ENCODE measurements around the gene LMO1.

Gene LMO1

DNA sequence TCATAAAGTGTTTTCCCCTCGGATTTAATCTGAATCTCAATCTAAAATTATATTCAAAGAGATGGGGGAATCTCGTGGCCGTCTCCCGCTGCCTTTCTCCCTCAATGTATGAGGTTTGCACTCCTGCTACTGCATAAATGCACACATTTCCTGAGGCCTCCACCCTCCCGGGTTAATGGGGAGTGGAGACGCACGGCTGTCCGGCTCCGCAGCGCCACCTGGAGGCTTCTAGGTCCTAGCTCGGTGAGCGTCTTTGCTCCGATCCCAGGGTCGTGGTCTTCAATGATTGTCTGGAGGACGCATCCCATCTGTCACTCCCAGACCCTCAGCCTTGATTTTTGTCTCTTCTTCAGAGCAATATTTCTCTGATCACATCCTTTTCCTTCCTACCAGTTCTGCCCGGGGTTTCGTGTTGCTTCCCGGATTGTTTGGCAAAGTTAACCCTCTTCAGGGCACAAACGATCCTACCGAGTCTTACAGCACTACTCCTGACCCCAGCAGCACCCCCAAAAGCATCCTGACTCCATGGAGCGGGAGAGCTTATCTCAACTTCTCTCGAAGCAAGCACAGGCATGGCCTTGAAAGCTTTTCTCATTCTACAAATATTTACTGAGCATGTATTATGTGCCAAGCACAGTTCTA is at the start of gene LMO1:
Gene LMO1, minus strand, starts transcription at position 110 of the 642 bp plus-strand sequence. CDS start 516 bp downstream, outside the sequence.
- peak; percentile 28 for DNase-seq

DNA sequence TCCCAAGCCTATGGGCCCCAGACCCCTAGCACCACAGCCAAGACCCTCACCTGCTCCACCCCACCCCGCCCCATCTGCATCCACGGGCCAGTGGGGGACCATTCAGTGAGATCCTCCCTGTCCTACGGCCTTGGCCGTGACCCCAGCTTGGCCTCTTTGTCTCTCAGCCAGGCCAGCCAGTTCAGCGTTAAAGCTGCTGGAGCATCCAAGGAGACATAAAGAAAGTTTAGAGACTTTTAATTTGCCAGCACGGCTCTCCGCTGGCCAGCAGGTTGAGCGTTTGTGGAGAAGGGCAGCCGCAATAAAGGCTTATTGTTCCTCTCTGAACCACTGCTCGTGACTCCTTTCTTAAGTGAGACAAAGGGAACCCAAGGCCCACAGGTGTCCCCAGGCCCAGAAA is 49.3 kb upstream of the LMO1 start:
- no peak for DNase-seq

DNA sequence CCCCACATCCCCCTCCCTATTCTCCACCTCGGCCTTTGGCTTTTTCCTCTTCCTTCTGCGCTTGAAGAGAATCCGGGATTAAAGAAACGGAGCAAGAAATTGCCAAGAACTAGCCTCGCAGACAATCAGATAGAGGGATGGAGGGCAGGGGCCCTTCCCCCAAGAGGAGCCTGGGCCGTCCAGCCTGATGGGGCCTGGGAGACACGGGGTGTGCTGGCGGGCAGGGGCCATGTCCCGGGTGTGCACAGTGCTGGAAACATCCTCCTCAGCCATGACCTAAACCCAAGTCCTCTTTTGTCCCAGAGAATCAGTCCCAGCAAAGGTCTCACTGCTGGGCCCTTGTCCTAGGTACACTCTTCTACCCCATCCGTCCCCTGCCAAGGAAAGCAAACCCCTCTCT is 47.7 kb upstream of the LMO1 start:
- no peak for DNase-seq

DNA sequence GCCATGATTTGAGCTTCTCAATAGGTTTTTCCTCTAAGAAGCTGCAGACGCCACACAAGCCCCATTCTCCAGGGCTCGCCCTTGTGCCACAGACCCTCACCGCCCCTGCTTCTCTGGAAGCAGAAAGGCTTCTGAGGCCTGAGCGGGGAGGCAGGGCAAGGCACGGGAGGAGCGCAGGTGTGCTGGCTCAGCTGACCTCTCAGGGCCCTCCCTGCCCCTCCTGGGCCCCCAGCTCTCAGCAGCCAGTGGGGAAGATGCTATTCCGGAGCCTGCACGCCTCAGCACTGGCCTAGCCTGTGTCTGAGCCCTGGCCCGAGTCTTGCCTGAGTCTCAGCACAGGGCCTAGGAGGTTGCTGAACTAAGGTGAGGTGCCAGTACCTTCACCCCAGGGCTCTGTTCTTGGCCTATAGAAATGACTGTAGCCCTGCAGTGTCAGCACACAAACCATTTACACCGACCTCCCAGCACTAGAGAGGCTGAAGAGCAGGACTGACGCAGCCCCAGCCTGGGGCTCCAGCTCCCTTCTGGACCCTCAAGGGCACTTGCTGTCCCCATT is 47.1 kb upstream of the LMO1 start:
- DNase-seq, result no peak

DNA sequence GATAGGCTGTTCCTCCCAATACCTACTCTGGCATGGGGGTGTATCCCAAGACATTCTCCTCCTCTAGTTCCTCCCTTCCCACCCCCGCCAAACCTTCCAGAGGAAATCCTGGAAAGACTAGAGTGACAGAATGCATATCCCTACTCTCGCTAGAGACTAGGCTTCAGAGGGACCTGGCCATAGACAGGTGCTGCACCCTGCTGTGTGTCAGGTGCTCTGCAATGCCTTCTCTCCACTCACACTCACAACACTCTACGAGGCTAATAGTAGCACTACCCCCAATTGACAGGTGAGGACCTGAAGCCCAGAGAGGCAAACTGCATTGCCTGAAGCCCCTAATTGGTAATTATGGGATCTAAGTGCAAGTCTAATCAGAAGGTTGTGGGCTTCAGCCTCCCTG is 46.2 kb upstream of the LMO1 start:
- DNase-seq, result no peak

DNA sequence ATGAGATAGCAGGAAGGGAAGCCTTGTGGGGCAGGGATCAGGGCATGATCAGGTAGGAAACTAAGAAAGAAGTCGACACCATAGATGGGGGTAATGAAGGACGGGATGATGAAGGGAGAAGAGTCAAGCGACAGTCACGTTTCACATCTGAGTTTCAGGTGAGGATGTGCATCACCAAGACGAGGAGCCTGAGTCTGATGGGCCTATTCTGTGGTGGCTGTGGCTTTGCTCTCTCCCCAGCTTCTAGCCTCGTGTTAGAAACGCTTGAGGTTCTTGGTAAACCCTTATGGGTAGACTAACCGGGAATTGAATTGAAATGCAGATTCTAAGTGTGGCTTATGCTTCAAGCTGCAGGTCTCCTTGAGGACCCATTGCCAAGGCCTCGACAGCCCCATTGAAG is 45.6 kb upstream of the LMO1 start:
- DNase-seq, result no peak

DNA sequence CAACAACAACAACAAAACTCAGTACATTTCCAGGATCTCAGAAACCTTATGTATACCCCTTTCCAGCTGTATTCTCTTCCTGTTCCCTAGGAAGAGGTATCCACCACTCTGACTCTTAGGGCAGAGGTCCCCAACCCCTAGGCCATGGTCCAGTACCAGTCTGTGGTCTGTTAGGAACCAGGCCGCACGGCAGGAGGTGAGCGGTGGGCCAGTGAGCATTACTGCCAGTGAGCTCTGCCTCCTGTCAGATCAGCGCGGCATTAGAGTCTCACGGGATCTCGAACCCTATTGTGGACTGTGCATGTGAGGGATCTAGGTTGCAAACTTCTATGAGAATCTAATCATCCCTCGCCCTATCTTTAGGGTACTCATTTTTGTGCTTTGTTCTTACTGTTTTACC is 43.9 kb upstream of the LMO1 start:
- no peak for DNase-seq

DNA sequence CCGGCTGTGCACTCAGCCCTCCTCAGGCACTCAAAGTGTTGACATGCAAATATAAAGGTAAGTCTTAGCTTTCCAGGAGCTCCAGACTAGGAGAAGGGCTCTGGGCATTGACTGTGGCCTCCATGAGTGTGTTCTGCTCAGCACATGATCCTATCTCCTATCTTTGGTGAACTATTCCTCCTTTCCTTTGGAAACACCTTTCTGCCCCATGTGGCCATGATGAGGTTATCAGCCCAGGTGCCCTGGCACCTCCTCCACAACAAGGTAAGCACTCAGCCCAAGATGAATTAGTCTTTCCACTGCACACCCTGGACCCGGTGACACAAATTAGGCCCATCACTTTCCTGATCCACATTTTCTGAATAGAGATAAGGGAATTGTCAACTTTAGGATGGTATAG is 37.9 kb upstream of the LMO1 start:
- DNase-seq, result no peak

DNA sequence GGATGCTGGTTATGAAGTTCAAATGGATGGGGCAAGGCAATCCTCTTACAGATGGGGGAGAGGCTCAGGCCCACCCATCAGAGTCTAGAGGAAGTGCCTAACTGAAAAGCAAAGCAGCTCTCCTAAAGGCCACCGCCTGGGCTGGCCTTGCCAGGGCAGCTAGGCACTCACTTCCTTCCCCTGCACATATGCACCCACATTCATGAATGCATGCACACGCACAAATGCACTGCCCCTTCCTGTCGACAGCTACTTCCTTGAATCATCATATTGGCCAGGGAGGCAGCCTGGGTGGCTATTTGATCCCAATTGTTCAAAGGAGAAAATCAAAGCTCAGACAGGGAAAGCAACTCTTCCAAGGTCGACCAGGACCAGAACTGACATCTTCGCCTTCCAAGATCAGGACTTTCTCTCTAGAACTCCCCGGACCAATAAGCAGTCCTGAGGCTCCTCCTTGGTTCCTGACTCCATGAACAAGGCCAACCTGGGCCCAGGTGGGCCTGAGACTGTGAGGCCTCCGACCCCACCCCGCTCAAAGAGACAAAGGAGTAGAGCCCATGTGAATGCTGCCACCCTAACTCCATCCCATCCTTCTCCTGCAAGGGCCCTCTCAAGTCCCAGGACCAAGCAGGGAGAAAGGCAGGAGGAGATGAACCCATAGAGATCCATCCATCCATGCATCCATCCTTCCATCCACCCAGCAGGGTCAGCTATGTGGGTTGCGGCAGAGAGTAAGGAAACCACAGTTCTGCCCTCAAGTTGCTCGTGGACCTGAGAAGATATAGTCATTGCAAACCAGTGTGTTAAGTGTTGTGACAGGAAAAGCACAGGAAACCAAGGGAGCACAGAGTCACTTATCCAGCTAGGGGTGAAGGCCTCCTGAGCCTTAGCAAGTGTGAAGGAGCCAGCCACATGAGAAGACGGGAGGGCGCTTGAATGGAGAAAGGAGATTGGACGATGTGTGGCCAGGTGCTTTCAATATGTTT is 35.4 kb upstream of the LMO1 start:
- no peak for DNase-seq

DNA sequence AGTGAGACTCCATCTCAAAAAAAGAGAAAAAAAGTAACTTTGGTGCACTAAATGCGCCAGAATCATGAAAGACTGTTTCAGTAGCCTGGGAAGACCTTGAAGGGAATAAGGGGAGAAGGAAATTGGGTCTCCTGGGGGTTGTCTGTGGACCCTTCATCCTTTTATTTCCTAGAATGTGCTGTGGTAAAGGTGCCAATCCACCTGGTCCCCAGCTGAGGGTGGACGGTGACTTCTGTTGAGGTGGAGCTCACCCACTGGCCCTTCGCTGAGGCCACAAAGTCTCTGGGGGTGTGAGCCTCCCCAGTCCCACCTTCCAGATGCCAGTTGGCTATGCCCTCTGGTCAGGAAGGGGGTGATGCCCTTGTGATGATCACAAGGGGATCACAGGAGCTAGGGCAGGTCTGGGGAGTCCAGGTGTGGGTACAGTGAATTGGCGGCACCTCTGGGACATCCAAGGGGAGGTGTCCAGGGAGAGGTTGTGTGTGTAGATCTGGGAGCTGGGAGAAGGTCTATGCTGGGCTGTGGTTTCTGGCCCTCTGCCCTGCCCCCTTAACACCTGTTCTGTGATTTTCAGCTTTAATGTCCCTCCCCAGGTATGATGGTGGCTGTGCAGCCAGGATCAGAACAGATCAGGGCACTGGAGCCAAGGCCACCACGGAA is 34.2 kb upstream of the LMO1 start:
- DNase-seq, result no peak

DNA sequence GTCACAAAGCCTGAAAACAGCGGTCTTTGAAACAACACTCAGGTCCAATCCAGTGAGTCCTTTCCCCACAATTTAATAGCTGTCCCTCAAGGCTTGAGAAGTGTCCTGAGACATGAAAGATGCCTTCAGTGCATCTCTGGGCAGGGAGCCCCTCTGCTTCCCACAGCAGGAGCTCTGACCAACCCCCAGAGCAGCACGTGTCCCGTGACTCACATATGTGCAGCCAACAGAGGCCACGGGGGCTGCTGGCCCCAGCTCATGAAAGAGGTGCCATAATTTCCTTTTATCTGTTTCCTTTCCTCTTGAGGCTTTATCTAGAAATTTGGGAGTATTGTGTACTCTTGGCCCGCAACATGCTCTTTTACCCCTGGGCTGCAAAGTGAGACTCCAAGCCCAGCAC is 33.2 kb upstream of the LMO1 start:
- no peak for DNase-seq

DNA sequence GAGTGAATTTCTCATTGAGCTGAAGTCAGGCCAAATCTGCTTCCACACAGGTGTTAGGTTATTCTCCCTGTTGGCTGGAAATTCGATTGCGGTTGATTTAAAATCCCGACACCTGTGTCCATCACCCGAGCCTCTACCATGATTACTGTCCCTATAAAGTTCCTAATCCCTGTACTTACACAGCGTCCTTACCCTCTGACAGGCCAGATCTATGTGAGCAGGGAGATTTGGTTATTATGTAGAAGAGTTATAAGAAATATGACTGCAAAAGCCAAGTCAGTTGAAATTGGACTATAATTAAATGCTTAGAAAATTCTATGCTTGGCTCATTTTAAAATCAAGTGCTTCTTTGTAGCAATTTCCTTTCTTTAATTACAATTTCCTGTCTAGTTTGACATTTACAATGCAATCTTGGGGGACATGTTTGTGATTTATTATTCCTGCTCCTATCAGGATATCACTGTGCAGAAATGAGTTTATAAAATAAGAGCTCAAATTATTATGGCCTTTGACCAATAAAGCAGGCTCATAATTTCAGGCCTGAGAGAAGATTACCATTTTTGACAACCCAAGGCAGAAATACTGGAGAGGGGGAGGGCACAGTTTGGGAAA is 32.5 kb upstream of the LMO1 start:
- no peak for DNase-seq

DNA sequence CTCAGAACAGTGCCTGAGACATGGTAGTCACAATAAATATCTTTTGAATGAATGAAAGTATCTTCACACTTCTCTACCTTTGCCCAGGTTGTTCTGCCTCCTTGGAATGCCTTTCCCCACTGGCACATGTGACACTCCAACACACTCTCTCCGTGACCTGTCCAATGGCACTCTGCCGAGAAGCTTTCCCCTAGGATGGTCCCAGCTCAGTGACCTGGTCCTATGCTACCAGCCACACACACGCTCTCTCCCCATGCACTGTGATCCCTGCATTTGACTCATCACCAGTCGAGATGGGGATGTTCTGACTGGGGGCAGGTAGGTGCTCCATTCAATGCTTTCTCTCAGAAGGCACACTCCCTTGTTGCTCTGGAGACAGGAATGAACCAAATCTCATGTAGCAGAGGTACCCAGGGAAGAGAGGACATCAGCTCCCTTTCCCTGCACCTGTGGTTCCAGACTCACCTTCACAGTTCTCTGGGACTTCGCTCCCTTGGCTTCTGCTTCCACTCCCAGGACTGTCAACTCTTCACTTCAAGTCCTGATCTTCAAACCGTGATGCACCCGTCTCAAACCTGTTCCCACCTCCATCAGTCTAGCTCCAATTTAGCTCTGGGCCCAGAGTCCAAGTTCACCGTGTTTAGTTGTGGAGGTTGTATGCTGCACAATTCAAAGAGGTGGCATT is 30.7 kb upstream of the LMO1 start:
- DNase-seq, result no peak

DNA sequence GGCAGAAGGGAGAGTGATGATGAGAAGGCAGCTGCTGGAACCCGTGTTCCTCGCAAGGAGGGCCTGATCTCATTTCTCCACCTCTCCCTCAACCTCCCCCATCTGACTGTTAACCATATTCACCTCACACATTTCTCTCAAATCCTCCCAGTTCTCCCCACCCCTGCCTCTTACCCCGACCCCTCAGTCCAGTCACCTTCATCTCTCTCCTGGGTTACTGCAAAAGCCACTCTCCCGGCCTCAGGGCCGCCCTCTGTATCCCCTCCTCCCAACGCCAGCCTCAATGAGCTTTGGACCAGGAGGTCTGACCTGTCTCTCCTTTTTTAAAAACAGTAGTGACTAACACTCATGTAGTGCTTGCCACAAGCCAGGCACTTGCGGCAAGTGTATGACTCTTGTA is 29.5 kb upstream of the LMO1 start:
- no peak for DNase-seq

DNA sequence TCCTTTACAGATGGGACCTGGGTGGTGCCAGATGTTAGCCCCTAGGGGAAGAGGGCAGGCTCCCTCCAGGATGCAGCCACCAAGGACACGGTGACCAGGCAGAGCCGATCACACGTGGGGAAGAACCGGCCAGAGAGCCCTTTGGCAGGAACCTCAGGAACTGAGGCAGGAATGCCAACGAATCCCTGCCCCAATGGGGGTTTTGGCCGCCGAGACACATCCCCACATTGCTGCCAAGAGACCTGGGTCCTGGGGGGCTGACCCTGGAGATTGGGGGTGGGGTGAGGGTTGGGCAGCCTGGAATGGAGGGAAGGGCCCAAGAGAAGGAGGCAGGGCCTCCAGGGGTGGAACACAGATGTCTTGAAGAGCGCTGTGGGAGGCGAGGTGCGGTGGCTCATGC is 28.7 kb upstream of the LMO1 start:
- no peak for DNase-seq

DNA sequence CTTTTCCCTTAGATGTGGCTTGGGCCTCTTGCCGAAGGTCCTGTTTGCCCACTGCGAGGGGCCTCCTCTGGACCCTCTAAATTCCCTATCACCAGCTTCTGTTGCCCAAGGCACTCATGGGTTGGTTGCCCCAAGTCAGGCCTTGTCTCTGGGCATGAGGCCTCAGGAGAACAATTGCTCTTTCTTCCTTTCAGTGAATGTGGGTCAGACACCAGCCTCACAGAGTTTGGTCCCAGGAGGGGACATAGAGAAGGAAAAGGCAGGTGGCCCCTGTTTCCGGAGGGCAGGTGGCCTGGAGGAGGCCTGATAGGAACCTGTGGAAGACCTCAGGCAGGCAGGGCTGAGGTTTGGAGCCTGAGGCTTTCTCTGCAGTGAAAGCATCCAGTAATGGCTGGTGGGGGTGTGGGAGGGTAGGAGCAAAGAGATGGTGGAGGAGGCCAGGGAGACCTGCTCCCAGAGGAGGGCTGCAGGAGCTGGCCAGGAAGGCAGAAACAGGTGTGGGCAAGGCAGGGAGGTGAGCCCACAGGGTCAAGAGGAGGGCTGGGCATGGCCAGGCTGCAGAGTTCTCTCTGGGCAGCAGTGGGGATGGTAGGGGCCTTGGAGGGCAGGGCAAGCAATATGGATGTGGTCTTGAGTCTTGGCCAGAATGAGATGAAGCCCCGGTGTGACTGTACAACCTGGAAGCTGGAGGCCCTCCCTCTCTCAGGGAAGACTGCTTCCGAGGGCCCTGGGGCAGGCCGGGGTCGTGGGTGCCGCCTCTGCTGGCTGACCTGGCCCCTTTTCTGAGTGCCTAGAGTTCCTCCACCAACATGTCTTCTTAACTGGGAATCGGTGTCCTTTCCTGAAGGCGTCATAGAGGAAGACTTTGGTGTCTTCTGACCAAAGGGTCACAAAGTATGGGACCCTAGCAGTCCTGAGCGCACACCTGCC is 28.0 kb upstream of the LMO1 start:
- no peak for DNase-seq

DNA sequence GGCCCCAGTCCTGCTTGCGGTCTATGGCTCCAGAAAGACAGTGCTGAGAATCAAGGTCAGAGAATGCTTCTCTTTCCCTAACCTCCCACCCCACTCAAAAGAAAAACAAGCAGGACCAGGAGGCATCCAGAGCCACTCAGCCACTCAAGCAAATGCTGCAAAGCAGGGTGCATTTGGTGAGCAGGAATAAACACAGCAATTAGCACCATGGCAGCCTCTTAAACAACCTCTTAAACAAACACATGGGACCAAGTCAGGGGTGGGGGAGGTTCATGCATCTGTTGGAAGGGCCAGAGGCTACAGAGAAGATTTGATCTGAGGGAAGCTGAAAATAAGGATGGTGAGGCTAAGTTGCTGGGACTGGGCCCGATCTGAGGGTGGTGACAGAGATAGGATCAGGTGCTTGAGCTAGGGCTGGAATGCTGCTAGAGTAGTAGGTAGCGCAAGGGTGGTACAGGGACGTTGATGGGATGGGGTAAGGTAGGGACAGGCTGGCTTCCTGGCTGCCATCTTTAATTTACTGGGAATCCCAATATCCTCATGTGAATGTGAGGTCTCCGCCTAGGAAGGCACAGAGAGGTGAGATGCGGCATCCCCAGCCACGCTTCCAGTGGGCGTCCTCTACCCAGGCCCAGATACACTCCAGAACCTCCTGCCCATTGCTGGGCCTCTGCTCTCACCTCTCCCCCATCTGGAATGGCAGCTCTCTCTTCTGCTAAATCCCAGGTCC is 26.6 kb upstream of the LMO1 start:
- no peak for DNase-seq

DNA sequence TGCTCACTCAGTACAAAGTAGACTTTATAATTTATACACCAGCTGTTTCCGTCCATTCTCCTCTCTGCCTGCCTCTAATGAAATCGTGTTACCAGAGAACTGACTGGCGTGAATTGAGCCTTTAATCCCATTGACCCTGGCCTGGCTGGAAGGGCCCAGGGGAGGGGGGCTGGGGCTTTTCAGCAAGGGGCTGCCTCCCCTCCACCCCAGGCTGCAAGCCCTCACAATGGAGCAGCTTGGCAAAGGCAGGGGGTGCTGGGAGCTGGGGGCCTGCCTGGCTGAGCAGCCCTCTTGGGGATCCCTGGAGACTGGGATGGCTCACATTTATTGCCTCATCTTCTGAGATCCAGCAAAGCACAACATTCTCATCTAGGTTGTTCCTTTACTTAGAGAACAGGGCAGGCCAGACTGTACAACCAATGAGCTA is 25.8 kb upstream of the LMO1 start:
- DNase-seq, result no peak

DNA sequence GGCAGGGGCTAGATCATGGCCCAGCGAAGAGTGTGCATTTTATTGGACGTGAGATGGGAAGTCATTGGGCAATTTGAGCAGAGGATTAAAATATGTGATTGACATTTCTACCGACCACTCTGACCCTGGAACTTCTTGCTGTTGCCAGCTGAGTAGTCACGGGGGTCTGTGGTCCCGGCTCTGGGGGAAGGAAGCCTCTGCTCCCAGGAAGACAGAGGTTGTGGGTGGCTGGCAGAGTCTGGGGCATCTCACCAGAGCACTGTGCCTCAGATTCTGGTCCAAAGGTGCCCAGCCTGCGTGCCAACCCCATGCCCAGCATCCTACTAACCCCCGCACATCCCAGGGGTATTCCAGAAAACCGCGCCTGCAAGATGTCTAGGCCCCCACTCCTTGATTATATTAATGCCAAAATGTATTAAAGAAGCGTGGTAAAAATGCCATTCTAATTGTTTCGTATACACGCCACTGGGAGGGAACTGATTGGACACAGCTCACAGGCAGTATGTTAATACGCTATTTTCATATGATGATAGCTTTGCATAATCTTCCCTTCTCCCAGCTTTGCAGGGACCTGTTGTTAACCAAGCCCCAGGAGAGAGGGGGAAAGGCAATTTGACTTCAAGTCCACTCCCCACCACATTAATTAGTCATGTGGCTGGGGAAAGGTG is 25.3 kb upstream of the LMO1 start:
- no peak for DNase-seq
